IMR-90 (cell line): ENCODE results near the gene CISTR. TPM values are rescaled to one million over a fixed set of nuclear protein-coding genes. Genes with fewer than 3 reads are reported as not detected.

ENCODE experiments used
- ATAC-seq: fragments of 200-7000 bp; cut with Tn5 transposase; 2 replicates; pipeline ENCODE4 v1.9.1; 2020; ENCODE audit warnings: low read depth, mild to moderate bottlenecking, moderate library complexity
- BruUV-seq: library from RNA; stranded (reverse); fragments of 400-500 nt; replicated peaks from 2 replicates; lab custom pipeline; 2021; lab: Mats Ljungman, UMichigan
- CTCF ChIA-PET: fragments of 300-600 bp; formaldehyde crosslinking; extraction: SDS; loops from one replicate; lab custom pipeline; 2021; ENCODE audit warnings: antibody characterized with exemption; lab: Yijun Ruan, JAX
- POLR2A ChIA-PET: fragments of 300-600 bp; sonication (Branson Sonifier 250); formaldehyde crosslinking; loops from one replicate; lab custom pipeline; 2022; ENCODE audit warnings: antibody characterized with exemption; ENCODE audit not compliant: unreplicated experiment; lab: Charles Lee
- DNase-seq: peaks from one replicate; pipeline ENCODE4 v3.0.0; 2013
- H2AFZ ChIP-seq: replicated peaks from 2 replicates; pipeline ENCODE3; 2013; ENCODE audit warnings: low read length, mild to moderate bottlenecking; ENCODE audit not compliant: poor library complexity
- H2AK5ac ChIP-seq: 2 replicates; pipeline ENCODE4 v1.6.1; 2013; ENCODE audit warnings: low read depth, low read length, inconsistent platforms
- H2AK9ac ChIP-seq: replicated peaks from 2 replicates; pipeline ENCODE3; 2013; ENCODE audit warnings: mild to moderate bottlenecking, low read depth, low read length, moderate library complexity; ENCODE audit not compliant: poor library complexity
- H2BK120ac ChIP-seq: 2 replicates; pipeline ENCODE4 v1.6.1; 2013; ENCODE audit warnings: low read depth, low read length, inconsistent platforms
- H2BK15ac ChIP-seq: 3 replicates; pipeline ENCODE4 v1.6.1; 2013; ENCODE audit warnings: low read depth, low read length, inconsistent platforms
- H2BK20ac ChIP-seq: 2 replicates; pipeline ENCODE4 v1.6.1; 2013; ENCODE audit warnings: low read depth, mild to moderate bottlenecking, inconsistent platforms, low read length, moderate library complexity
- H2BK5ac ChIP-seq: 2 replicates; pipeline ENCODE4 v1.6.1; 2013; ENCODE audit warnings: mild to moderate bottlenecking, low read depth, low read length, inconsistent platforms; ENCODE audit not compliant: poor library complexity, severe bottlenecking
- H3K14ac ChIP-seq: replicated peaks from 2 replicates; pipeline ENCODE4 v1.6.1; 2013; ENCODE audit warnings: low read depth, low read length, inconsistent platforms
- H3K18ac ChIP-seq: 2 replicates; pipeline ENCODE4 v1.6.1; 2013; ENCODE audit warnings: low read depth, low read length, control low read depth
- H3K23ac ChIP-seq: 2 replicates; pipeline ENCODE4 v1.6.1; 2013; ENCODE audit warnings: low read depth, low read length, inconsistent platforms
- H3K27ac ChIP-seq: 2 replicates; pipeline ENCODE4 v1.5.1; 2013; ENCODE audit warnings: mild to moderate bottlenecking, control low read depth, low read length; ENCODE audit not compliant: insufficient read depth
- H3K27me3 ChIP-seq: 2 replicates; pipeline ENCODE4 v1.6.1; 2013; ENCODE audit warnings: low read length; ENCODE audit not compliant: control insufficient read depth, insufficient read depth
- H3K36me3 ChIP-seq: 2 replicates; pipeline ENCODE4 v1.6.1; 2013; ENCODE audit warnings: low read length, mixed read lengths; ENCODE audit not compliant: control insufficient read depth, insufficient read depth
- H3K4ac ChIP-seq: 2 replicates; pipeline ENCODE4 v1.6.1; 2013; ENCODE audit warnings: low read depth, low read length, inconsistent platforms
- H3K4me1 ChIP-seq: 2 replicates; pipeline ENCODE4 v1.6.1; 2013; ENCODE audit warnings: low read length, mixed read lengths; ENCODE audit not compliant: control insufficient read depth, insufficient read depth
- H3K4me2 ChIP-seq: 2 replicates; pipeline ENCODE4 v1.6.1; 2013; ENCODE audit warnings: low read depth, mild to moderate bottlenecking, control low read depth, low read length, moderate library complexity
- H3K4me3 ChIP-seq: 2 replicates; pipeline ENCODE4 v1.5.1; 2013; ENCODE audit warnings: low read depth, mild to moderate bottlenecking, control low read depth, low read length, moderate library complexity; ENCODE audit not compliant: insufficient read depth
- H3K56ac ChIP-seq: 2 replicates; pipeline ENCODE4 v1.6.1; 2013; ENCODE audit warnings: low read length, inconsistent platforms; ENCODE audit not compliant: insufficient read depth; ENCODE audit errors: extremely low read depth
- H3K79me1 ChIP-seq, 2 experiments: 2 replicates each; pipeline ENCODE4 v1.6.1; 2013; ENCODE audit warnings: low read length in 2 of 2, inconsistent platforms in 1 of 2, low read depth in 1 of 2
- H3K9ac ChIP-seq: 2 replicates; pipeline ENCODE4 v1.6.1; 2013; ENCODE audit warnings: low read depth, low read length, control low read depth
- H3K9me1 ChIP-seq: 2 replicates; pipeline ENCODE4 v1.6.1; 2013; ENCODE audit warnings: low read length, inconsistent platforms; ENCODE audit not compliant: insufficient read depth
- H3K9me3 ChIP-seq: 2 replicates; pipeline ENCODE4 v1.6.1; 2013; ENCODE audit warnings: low read length; ENCODE audit not compliant: control insufficient read depth, insufficient read depth
- H4K20me1 ChIP-seq: 2 replicates; pipeline ENCODE4 v1.6.1; 2013; ENCODE audit warnings: low read length, inconsistent platforms; ENCODE audit not compliant: insufficient read depth
- H4K5ac ChIP-seq: 2 replicates; pipeline ENCODE4 v1.6.1; 2013; ENCODE audit warnings: mild to moderate bottlenecking, low read depth, low read length, control low read depth
- H4K8ac ChIP-seq, 2 experiments: 2 replicates each; pipeline ENCODE4 v1.6.1; 2013; ENCODE audit warnings: low read depth in 2 of 2, low read length in 2 of 2, control low read depth in 1 of 2, inconsistent platforms in 1 of 2
- H4K91ac ChIP-seq: 2 replicates; pipeline ENCODE4 v1.6.1; 2013; ENCODE audit warnings: low read depth, low read length, inconsistent platforms; ENCODE audit not compliant: insufficient read depth
- BHLHE40 ChIP-seq: fragments of 150-350 bp; IDR thresholded peaks from 2 replicates; pipeline ENCODE4 v1.6.1; 2016; ENCODE audit warnings: mild to moderate bottlenecking, low read depth, low read length
- CEBPB ChIP-seq: IDR thresholded peaks from 2 replicates; pipeline ENCODE4 v1.6.1; 2012; ENCODE audit warnings: low read depth, low read length, improper control_type of control experiment
- FOS ChIP-seq: fragments of 150-350 bp; IDR thresholded peaks from 2 replicates; pipeline ENCODE4 v1.6.1; 2016; ENCODE audit warnings: low read depth, low read length
- NFE2L2 ChIP-seq: fragments of 150-350 bp; IDR thresholded peaks from 2 replicates; pipeline ENCODE4 v1.6.1; 2016; ENCODE audit warnings: low read depth, mild to moderate bottlenecking, low read length
- POLR2A ChIP-seq: IDR thresholded peaks from 2 replicates; pipeline ENCODE4 v1.6.1; 2012; ENCODE audit warnings: mild to moderate bottlenecking, low read depth, low read length
- RFX5 ChIP-seq: IDR thresholded peaks from 2 replicates; pipeline ENCODE4 v1.8.0; 2012; ENCODE audit warnings: low read depth, mild to moderate bottlenecking, low read length, moderate library complexity
- WGBS, 2 experiments: methylation state at CpG; one replicate each; pipeline versions ENCODE4 v1.1.5 to v1.1.7; 2013; ENCODE audit warnings: missing lambda C conversion rate in 2 of 2; ENCODE audit not compliant: insufficient read length in 1 of 2; ENCODE audit errors: extremely low coverage in 2 of 2; 5-methylcytosine and 5-hydroxymethylcytosine counted together
- dilution Hi-C: fragments of 300-500 bp; cut with HindIII; formaldehyde crosslinking; loops from one replicate; pipeline ENCODE4 v1.14.3; 2018; ENCODE audit warnings: low sequenced_read_pairs; ENCODE audit not compliant: unreplicated experiment
- in situ Hi-C: fragments of 300-500 bp; cut with MboI; formaldehyde crosslinking; loops from 3 replicates; pipeline ENCODE4 v1.14.3; 2019; ENCODE audit warnings: low sequenced_read_pairs, inconsistent platforms, mixed read lengths
- intact Hi-C: fragments of 100-400 bp; cut with micrococcal nuclease; formaldehyde crosslinking; loops from 2 replicates; pipeline ENCODE4 v1.10.0; 2022
- polyA plus RNA-seq, 3 experiments: library from polyadenylated mRNA; depleted of rRNA; stranded (reverse); fragments of >200 nt; gene quantifications; 2 replicates each; pipeline ENCODE4 v1.2.3, GENCODE V29; 2012; ENCODE audit warnings: low replicate concordance in 1 of 3
- total RNA-seq: library from RNA; depleted of rRNA; stranded (reverse); fragments of >200 nt; gene quantifications from 2 replicates; pipeline ENCODE4 v1.2.3, GENCODE V29; 2012
- TF ChIP-seq, protein P1 (sequence below): fragments of 150-350 bp; IDR thresholded peaks from 2 replicates; pipeline ENCODE4 v1.6.1; 2016; ENCODE audit warnings: low read depth, mild to moderate bottlenecking, low read length, moderate library complexity, borderline replicate concordance
- TF ChIP-seq, protein P2 (sequence below): conservative IDR thresholded peaks from 2 replicates; pipeline ENCODE4 v1.5.1; 2012; ENCODE audit warnings: mild to moderate bottlenecking, low read depth, low read length, improper control_type of control experiment

Gene CISTR
- total and polyA plus RNA-seq, 2 of the 4 experiments (the other 2 are of a cell fraction), result not detected

DNA sequence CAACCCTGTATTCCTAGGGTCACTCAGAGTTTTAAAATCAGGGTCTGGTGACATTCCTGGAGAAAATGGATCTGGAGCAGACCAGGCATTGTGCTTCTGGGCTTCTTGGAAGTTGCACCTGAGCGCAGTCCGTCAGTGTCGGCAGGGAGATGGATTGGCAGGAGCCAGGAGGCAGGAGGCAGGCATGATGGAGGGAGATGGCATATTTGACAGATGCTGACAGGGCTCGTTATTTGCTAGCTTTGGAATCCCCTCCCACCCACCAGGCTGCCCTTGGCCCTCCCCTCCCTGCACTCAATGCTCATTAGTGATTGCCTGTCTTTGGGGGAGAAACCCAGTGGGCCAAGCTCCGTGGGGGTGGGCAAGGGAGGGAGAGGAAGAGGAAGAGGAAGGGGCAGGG is 4.7 kb downstream of the CISTR start:
- no peak overlapping the region for H3K14ac ChIP-seq
- H2BK5ac ChIP-seq, result no peak overlapping the region
- peaks cover 74% of the 10 kb centered on the region for H3K27me3 ChIP-seq
- H2AFZ ChIP-seq, result no peak overlapping the region
- H3K4me3 ChIP-seq, result no peak overlapping the region
- TF ChIP-seq FOS, result no peak
- TF ChIP-seq, protein P1, sequence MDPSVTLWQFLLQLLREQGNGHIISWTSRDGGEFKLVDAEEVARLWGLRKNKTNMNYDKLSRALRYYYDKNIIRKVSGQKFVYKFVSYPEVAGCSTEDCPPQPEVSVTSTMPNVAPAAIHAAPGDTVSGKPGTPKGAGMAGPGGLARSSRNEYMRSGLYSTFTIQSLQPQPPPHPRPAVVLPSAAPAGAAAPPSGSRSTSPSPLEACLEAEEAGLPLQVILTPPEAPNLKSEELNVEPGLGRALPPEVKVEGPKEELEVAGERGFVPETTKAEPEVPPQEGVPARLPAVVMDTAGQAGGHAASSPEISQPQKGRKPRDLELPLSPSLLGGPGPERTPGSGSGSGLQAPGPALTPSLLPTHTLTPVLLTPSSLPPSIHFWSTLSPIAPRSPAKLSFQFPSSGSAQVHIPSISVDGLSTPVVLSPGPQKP, result no peak
- TF ChIP-seq RFX5, result no peak
- TF ChIP-seq CEBPB, result no peak
- no peak for TF ChIP-seq NFE2L2
- no peak for TF ChIP-seq POLR2A
- TF ChIP-seq, protein P2, sequence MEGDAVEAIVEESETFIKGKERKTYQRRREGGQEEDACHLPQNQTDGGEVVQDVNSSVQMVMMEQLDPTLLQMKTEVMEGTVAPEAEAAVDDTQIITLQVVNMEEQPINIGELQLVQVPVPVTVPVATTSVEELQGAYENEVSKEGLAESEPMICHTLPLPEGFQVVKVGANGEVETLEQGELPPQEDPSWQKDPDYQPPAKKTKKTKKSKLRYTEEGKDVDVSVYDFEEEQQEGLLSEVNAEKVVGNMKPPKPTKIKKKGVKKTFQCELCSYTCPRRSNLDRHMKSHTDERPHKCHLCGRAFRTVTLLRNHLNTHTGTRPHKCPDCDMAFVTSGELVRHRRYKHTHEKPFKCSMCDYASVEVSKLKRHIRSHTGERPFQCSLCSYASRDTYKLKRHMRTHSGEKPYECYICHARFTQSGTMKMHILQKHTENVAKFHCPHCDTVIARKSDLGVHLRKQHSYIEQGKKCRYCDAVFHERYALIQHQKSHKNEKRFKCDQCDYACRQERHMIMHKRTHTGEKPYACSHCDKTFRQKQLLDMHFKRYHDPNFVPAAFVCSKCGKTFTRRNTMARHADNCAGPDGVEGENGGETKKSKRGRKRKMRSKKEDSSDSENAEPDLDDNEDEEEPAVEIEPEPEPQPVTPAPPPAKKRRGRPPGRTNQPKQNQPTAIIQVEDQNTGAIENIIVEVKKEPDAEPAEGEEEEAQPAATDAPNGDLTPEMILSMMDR, result no peak
- no peak for TF ChIP-seq BHLHE40
- CTCF ChIA-PET, result interaction anchor here (0.6 to 5.3 kb wide), 15 partner anchors 10 to 60 kb away, joined by 3 to 48 read pairs (median 10); partner anchors contain the start of gene CALCOCO1
- no peaks in the 10 kb centered on the region for H4K20me1 ChIP-seq
- H2BK15ac ChIP-seq, result no peak overlapping the region
- in situ Hi-C loops, result loop anchor here (10.0 kb wide), 1 partner anchor 202 kb away; no protein-coding TSS in a partner anchor
- no peak overlapping the region for H3K9ac ChIP-seq
- no peak overlapping the region for H3K27ac ChIP-seq
- no peak overlapping the region for H3K18ac ChIP-seq
- dilution Hi-C loops, result no loop called here
- H4K91ac ChIP-seq, result no peak overlapping the region
- H3K4me2 ChIP-seq, result no peak overlapping the region
- no peak overlapping the region for H4K5ac ChIP-seq
- H3K9me3 ChIP-seq, result no peaks in the 10 kb centered on the region
- H2AK5ac ChIP-seq, result no peak overlapping the region
- H3K36me3 ChIP-seq, result no peaks in the 10 kb centered on the region
- WGBS, 2 experiments, result 58% methylated on average over 3 of the region's 5 CpGs; no CpG with 5 or more reads in 1 of the 2 experiments
- no peak overlapping the region for H3K56ac ChIP-seq
- intact Hi-C loops, result loop anchor here (5.0 kb wide), 1 partner anchor 465 kb away; no protein-coding TSS in a partner anchor
- no peak overlapping the region for H4K8ac ChIP-seq
- BruUV-seq, result no TSS peak
- H3K4me1 ChIP-seq, result peaks cover 4% of the 10 kb centered on the region; the same call in 1 of the 2 replicates
- DNase-seq (no peak), ATAC-seq (no peak)
- no peaks in the 10 kb centered on the region for H3K79me1 ChIP-seq
- no peak overlapping the region for H3K4ac ChIP-seq
- H2BK20ac ChIP-seq, result no peak overlapping the region
- H3K23ac ChIP-seq, result no peak overlapping the region
- no peak overlapping the region for H2AK9ac ChIP-seq
- POLR2A ChIA-PET, result no interaction called here
- no peak overlapping the region for H2BK120ac ChIP-seq
- H3K9me1 ChIP-seq, result no peaks in the 10 kb centered on the region
